Measurements from ENCODE around the gene ACOX3.

- TF ChIP-seq CTCF (conservative IDR thresholded peaks at IDR 0.05): no peak
- no peak for TF ChIP-seq EZH2 (IDR thresholded peaks at IDR 0.05; ENCODE audit: low read depth)
Measured at GRCh38 chr4:8465615-8466611, 25.4 kb upstream of the ACOX3 start.
